ENCODE data around the gene NOLC1. TPM values are rescaled to one million over a fixed set of nuclear protein-coding genes. Genes with fewer than 3 reads are reported as not detected.

The NOLC1 gene
- total and polyA plus RNA-seq, 5 donors from 2014 or later = 29.5 to 46.5 (median 39.3) TPM

DNA sequence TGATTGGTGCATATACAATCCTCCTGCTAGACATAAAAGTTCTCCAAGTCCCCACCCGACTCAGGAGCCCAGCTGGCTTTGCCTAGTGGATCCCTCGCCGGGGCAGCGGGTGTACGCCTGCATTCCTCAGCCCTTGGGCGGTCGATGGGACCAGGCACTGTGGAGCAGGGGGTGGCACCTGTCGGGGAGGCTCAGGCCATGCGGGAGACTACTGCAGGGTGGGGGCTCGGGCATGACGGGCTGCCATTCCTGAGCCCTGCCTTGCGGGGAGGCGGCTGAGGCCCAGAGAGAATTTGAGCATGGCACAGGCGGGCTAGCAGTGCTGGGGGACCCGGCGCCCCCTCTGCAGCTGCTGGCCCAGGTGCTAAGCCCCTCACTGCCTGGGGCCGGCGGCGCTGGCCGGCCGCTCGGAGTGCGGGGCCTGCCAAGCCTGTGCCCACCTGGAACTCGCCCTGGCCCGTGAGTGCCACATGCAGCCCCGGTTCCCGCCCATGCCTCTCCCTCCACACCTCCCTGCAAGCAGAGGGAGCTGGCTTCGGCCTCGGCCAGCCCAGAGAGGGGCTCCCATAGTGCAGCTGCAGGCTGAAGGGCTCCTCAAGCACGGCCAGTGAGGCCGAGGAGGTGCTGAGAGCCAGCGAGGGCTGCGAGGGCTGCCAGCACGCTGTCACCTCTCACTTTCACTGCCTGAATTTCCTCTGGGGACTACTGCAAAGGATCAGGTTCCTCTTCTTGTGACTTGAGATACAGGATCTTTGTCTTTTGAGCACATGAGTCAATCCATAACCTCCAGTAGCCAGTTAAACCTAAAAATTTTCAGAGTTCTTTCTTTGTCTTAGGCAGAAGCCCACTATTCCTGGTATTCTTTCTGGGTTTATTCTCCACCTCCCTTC, 48.8 kb downstream of the NOLC1 start:
- Mint-ChIP-seq H3K4me3 (no peak overlapping the region), H3K4me1 (no peaks in the 10 kb centered on the region)
- no peak for ATAC-seq (ENCODE audit: low read depth in 2 of 2)

DNA sequence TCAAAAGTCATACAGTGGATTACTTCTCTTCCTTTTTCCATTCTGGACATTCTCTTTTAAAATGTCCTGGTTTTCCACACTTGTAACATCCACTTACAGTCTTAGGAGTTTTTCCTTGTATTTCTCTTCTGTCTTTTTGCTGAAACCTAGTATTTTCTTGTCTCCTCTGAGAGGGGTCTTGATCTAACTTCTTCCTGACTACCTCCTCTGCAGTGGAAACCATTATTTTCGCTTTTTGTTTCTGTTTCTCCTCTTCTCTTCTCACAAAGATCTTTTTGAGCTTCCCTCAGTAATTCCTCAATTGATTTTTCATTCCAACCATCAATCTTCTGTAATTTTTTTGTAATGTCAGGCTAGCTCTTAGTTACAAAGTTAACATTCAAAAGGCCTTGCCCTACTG, 50.2 kb downstream of the NOLC1 start:
- H3K9me3 ChIP-seq (ENCODE audit: control insufficient read depth in 2 of 2, low read length in 2 of 2) = peaks cover 8 to 11% of the 10 kb centered on the region in 2 experiments
- Mint-ChIP-seq H3K4me1 (no peaks in the 10 kb centered on the region), H3K27me3 (peaks cover 5% of the 10 kb centered on the region), H3K36me3 (no peaks in the 10 kb centered on the region), H3K9me3 (peaks cover 0 to 11% (median 0%) of the 10 kb centered on the region in 7 donors), H3K4me3 (no peak overlapping the region), H3K27ac (no peak overlapping the region)
- H3K4me1 ChIP-seq (ENCODE audit: control insufficient read depth, insufficient read depth, low read length, poor library complexity, severe bottlenecking) = no peaks in the 10 kb centered on the region
- H3K4me3 ChIP-seq (ENCODE audit: low read depth, low read length) = no peak overlapping the region
- DNase-seq = no peak
- H3K27me3 ChIP-seq (ENCODE audit: control insufficient read depth, insufficient read depth, low read length) = peaks cover 4% of the 10 kb centered on the region
- no peak for ATAC-seq (ENCODE audit: low read depth in 2 of 2)
- no peak overlapping the region for H3K27ac ChIP-seq (ENCODE audit: insufficient read depth, low read length, poor library complexity, severe bottlenecking)
- H3K36me3 ChIP-seq (ENCODE audit: control insufficient read depth, insufficient read depth, low read length) = no peaks in the 10 kb centered on the region

More for the DNA sequence above, 48.8 kb downstream of the NOLC1 start:
- Histone ChIP-seq H3K4me1 (ENCODE audit: control insufficient read depth, insufficient read depth, low read length, poor library complexity, severe bottlenecking) (no peaks in the 10 kb centered on the region), H3K27me3 (ENCODE audit: control insufficient read depth, insufficient read depth, low read length) (peaks cover 4% of the 10 kb centered on the region), H3K4me3 (ENCODE audit: low read depth, low read length) (no peak overlapping the region), H3K9me3 (ENCODE audit: control insufficient read depth in 2 of 2, low read length in 2 of 2) (peaks cover 8 to 11% of the 10 kb centered on the region in 2 experiments), H3K27ac (ENCODE audit: insufficient read depth, low read length, poor library complexity, severe bottlenecking) (no peak overlapping the region), H3K36me3 (ENCODE audit: control insufficient read depth, insufficient read depth, low read length) (no peaks in the 10 kb centered on the region)
- Mint-ChIP-seq H3K9me3 (peaks cover 0 to 11% (median 0%) of the 10 kb centered on the region in 7 donors), H3K36me3 (no peaks in the 10 kb centered on the region), H3K27ac (no peak overlapping the region), H3K27me3 (peaks cover 10% of the 10 kb centered on the region)
- no peak for DNase-seq

DNA sequence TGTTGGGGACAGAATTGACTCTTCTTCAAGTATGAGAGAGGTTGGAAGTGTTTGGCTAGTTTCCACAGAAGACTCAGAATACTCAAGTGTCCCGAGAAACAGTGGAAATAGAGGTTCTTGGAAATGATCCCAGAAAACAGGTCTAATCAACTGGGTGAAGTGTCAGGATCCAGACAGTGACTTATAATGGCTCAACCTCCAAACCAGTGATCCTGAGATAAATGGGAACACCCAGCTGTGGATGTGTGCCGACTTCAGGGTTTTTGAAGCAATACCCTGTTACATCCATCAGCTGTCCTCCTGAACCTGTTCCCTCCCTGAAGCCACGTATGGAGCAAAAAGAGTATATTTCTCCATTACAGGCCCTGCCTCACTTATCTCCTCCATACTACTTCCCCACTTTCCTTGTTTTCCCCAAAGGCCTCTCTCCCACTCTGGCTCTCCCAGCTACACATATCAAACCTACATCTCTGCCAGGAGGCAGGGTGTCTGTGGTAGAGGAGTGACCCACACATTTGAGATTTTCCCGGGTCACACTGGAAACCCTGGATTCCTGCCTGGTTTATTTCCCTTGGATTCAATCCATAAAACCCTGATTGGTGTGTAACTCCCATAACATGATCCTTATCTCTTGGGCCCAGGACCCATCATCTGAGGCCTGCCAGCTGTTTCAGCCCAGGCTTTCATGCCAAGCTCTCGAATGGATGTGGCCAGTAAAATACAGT, 56.3 kb downstream of the NOLC1 start:
- Mint-ChIP-seq H3K4me3 (no peak overlapping the region), H3K27me3 (peaks cover 15% of the 10 kb centered on the region), H3K9me3 (peaks cover 0 to 11% (median 0%) of the 10 kb centered on the region in 7 donors), H3K27ac (no peak overlapping the region), H3K36me3 (no peaks in the 10 kb centered on the region), H3K4me1 (no peaks in the 10 kb centered on the region)
- ATAC-seq (ENCODE audit: low read depth in 2 of 2) (no peak), DNase-seq (no peak)
- Histone ChIP-seq H3K4me3 (ENCODE audit: low read depth, low read length) (no peak overlapping the region), H3K4me1 (ENCODE audit: control insufficient read depth, insufficient read depth, low read length, poor library complexity, severe bottlenecking) (no peaks in the 10 kb centered on the region), H3K36me3 (ENCODE audit: control insufficient read depth, insufficient read depth, low read length) (no peaks in the 10 kb centered on the region), H3K27ac (ENCODE audit: insufficient read depth, low read length, poor library complexity, severe bottlenecking) (no peak overlapping the region), H3K27me3 (ENCODE audit: control insufficient read depth, insufficient read depth, low read length) (peaks cover 4% of the 10 kb centered on the region), H3K9me3 (ENCODE audit: control insufficient read depth in 2 of 2, low read length in 2 of 2) (peaks cover 8 to 11% of the 10 kb centered on the region in 2 experiments)

DNA sequence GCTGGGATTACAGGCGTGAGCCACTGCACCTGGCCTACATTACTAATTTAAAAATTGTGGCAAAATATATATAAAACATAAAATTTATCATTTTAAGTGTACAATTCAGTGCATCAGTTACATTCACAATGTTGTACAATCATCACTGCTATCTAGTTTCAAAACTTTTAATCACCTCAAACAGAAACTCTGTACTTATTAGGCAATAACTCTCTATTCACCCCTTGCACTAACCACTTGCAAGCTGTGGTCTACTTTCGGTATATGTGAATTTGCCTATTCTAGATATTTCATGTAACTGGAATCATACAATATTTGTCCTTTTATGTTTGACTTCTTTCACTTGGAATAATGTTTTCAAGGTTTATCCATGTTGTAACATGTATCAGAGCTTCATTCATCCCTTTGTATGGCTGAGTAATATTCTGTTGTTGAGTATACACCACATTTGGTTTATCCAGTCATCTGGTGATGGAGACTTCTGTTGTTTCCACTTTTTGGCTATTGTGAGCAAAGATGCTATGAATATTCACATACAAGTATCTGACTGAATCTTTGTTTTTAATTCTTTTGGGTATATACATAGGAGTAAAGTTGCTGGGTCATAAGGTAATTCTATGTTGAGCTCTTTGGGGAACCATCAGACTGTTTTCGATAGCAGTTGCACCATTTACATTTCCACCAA, 59.6 kb downstream of the NOLC1 start:
- Mint-ChIP-seq H3K4me3 (no peak overlapping the region), H3K4me1 (no peaks in the 10 kb centered on the region), H3K27ac (no peak overlapping the region), H3K9me3 (no peaks in the 10 kb centered on the region), H3K36me3 (no peaks in the 10 kb centered on the region), H3K27me3 (peaks cover 10% of the 10 kb centered on the region)
- DNase-seq (no peak), ATAC-seq (ENCODE audit: low read depth in 2 of 2) (no peak)
- Histone ChIP-seq H3K27ac (ENCODE audit: insufficient read depth, low read length, poor library complexity, severe bottlenecking) (no peak overlapping the region), H3K36me3 (ENCODE audit: control insufficient read depth, insufficient read depth, low read length) (no peaks in the 10 kb centered on the region), H3K4me3 (ENCODE audit: low read depth, low read length) (no peak overlapping the region), H3K4me1 (ENCODE audit: control insufficient read depth, insufficient read depth, low read length, poor library complexity, severe bottlenecking) (no peaks in the 10 kb centered on the region), H3K9me3 (ENCODE audit: control insufficient read depth in 2 of 2, low read length in 2 of 2) (no peaks in the 10 kb centered on the region), H3K27me3 (ENCODE audit: control insufficient read depth, insufficient read depth, low read length) (no peaks in the 10 kb centered on the region)

Other genes with a start within 250 kb of the NOLC1 start
- gene ARMH3, start 96.2 kb upstream of the NOLC1 start, total RNA-seq = 42.2 TPM
- 10 to 100 TPM; 21.3 to 29.5 (median 24.2) TPM for gene ARMH3, start 96.2 kb upstream of the NOLC1 start, polyA plus RNA-seq
- gene HPS6, start 87.0 kb upstream of the NOLC1 start, total RNA-seq = 15.8 TPM
- 10 to 100 TPM; 27.2 to 36.2 (median 29.2) TPM for gene HPS6, start 87.0 kb upstream of the NOLC1 start, polyA plus RNA-seq
- 120 TPM for gene LDB1, start 32.0 kb upstream of the NOLC1 start, total RNA-seq
- gene LDB1, start 32.0 kb upstream of the NOLC1 start, polyA plus RNA-seq = 10 to 100 TPM; 18.1 to 30.5 (median 27.1) TPM
- 35.3 TPM for gene PPRC1, start 19.3 kb upstream of the NOLC1 start, total RNA-seq
- gene PPRC1, start 19.3 kb upstream of the NOLC1 start, polyA plus RNA-seq = 10 to 100 TPM in 2 of 4 donors, 1 to 10 TPM in 2; 6.6 to 13.0 (median 8.7) TPM
- gene ELOVL3, start 73.9 kb downstream of the NOLC1 start, total RNA-seq = not detected
- under 1 TPM in 1 of 4 donors, not detected in 3; 0.16 TPM for gene ELOVL3, start 73.9 kb downstream of the NOLC1 start, polyA plus RNA-seq
- not detected for gene PITX3, start 89.1 kb downstream of the NOLC1 start, total RNA-seq
- not detected for gene PITX3, start 89.1 kb downstream of the NOLC1 start, polyA plus RNA-seq
- 45.6 TPM for gene GBF1, start 93.1 kb downstream of the NOLC1 start, total RNA-seq
- gene GBF1, start 93.1 kb downstream of the NOLC1 start, polyA plus RNA-seq = 10 to 100 TPM in 1 of 4 donors, 1 to 10 TPM in 3; 8.8 to 10.1 (median 9.9) TPM
- 385 TPM for gene NFKB2, start 243.3 kb downstream of the NOLC1 start, total RNA-seq
- 1 to 10 TPM; 6.3 to 8.2 (median 6.7) TPM for gene NFKB2, start 243.3 kb downstream of the NOLC1 start, polyA plus RNA-seq